CD4-positive, alpha-beta T cell treated with Interleukin-6 at 100 ng/mL for 8 hours (primary cell): Measurements from ENCODE around the gene ABHD10.

ENCODE experiments used
- DNase-seq: peaks from one replicate; pipeline ENCODE4 v3.0.0-alpha.2; 2020; ENCODE audit warnings: mixed read lengths, low spot score

ABHD10 gene

DNA sequence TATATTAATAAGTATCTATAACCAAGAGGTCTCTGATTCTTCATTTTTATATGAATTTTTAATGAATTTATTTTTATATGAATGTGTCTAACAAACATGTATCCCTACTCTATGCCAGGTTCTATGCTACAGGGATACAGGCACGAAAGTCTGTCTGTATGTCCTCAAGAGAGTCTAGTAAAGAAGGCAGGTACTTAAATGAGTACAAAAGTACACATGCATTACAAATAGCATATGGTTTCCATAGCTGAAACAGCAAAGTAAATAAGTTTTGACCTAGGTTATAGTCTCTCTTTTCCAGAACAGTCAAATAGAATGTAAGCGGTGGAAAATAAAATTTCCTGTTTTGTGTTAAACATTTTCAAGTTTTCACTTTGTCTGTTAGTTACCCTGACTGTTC is 13.3 kb upstream of the ABHD10 start:
- DNase-seq: no peak

DNA sequence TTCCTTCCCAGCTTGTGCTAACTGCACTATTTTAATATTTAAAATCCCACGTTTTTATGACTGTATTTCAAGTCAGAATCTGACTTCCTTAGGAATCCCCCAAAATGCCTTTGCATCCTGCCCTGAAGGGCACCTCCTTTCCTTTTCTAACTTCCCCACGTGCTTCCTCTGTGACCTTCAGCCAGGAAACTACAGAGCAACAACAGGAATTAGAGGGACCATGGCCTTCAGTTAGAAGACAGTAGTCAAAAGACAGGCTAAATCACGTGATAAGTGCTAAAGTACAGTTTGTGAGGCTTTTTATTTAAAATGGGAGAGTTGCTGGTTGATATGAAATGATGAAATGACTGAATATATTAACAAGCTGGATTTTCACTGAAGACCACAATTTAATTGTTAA is 11.8 kb upstream of the ABHD10 start:
- no peak for DNase-seq

DNA sequence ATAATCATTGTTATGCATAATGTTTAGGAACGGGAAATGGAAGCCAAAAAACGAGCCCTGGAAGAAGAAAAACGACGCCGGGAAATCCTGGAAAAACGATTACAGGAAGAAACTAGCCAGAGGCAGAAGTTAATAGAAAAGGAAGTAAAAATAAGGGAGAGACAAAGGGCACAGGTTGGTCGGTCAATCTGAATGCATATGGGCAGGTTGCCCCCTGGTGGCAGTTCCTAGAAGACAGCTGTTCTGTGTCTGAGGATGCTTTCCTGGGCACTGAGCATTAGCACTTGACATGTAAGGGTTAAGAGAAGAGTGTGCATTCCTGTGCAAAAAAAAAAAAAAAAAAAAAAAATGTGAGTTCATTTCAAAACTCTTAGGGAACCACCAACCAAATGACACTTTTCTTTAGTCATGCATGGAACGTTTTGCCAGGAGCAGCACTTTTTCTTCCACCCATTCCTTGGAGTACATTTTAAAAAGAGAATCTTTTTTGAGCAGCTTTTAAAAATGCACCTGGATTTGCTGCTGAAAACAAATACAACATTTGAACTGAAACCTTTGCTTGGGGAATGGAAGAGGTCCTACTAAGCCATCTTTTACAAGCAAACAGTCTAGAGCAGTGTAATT is 11.1 kb upstream of the ABHD10 start:
- DNase-seq: peak; percentile 75

DNA sequence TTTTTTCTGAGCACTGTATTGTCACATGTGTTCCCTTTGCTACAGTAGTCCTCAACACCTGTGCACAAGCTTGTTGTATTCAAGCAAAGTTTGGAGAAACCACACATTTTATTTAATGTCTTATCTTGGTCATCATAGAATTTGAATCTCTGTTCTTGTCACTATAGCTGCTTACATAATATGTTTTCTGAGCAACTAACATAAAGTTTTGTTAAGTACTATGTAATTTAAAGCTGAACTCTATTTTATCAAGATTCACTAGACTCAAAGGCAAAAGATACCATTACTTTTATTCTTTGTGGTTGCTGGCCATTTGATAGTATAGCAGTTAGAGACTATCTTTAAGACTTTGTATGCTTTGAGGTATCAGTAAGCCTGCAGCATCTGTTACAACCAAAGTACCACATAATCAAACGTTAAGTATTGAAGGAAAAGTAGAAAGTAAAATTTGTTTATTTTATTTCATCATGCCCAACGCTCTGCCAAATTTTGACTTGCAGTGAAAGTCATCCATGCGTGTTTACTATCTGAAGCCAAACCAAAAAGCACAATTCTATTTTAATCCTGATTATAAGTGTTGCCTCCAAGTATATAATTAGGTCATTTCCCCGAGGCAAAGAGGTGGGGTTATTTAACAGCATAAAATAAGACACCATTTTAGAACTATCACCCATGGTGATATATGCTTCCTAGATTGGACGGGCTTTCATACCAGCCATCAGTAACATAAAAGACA is 10.3 kb upstream of the ABHD10 start:
- no peak for DNase-seq

DNA sequence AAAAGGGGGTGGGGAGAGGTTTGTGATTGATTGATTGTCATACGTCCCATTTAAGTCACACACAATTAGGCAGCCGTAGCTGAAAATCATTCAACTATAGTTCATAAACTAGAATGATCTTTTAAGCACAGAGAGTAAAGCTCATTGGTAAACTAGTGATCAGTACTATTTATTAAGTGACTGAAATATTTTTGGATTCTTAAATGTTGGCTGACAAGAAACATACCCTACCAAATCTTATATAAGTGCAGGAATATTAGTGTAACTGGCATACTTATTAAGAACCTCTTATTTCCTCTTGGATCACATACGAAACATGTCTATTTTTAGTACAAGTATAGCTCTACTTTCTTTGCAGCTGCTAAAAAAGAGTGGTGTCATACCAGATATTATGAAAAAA is 8.4 kb upstream of the ABHD10 start:
- no peak for DNase-seq

DNA sequence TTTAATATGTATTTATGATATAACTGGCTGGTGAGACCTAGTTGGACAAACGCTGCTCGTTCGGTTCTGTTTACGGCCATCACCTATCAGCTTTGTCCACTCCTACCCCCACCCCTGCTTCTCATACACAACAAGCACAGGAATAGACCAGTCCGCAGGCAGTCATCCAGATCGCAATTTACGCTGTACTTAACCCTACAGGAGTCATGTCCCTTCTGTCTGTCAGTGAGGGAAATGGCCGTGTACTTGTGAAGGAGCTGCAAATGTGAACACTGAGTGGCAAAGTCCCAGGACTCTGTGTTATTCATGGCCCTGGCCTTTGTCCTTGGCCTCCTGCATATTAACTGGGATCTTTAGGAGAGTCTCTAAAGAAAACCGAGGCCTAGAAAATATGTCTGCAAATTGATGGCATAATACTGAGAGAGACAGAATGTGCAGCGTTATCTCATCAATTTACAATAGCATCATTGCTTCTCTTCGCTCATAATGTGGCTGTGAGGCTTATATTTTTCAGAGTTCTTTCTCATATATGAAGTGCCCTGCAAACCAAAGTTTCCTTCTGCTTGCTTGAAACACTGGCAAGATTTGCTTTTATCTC is 7.2 kb upstream of the ABHD10 start:
- no peak for DNase-seq

DNA sequence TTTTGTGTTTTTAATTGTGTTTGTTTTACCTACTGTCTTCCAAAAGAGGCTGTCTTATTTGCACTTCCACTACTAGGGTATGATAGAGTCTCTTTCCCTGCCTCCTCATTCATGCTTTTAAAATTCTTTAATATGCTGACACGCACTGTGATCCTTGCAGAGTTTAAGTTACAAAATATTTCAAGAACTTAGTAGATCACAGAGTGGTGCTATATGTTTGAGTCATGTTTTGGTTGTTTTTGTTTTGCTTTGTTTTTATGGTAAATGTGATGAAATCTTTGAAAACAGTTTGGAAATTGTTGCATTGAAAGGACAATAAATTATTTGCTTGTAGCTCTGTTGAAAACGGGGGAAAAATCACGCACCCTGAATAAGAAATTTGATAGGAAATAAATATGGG is 5.9 kb upstream of the ABHD10 start:
- no peak for DNase-seq

DNA sequence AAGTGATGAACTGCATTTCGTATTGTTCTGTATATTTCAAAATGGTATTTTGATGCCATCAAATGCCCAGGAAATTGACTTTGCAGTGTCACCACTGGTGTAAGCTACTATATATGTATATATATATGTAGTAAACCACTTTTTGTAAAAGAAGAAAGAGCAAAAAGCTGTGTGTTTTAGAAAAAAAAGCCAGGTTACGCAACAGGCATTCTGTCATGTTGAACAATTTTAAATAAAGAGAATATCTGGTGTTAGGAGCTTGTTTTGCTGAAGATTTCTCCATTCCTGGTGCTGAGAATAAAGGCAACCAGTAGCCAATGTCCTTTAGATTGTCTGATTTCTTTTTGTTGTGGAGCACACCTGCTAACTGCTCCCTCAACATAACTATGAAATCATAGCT is 3.7 kb upstream of the ABHD10 start:
- DNase-seq: no peak

DNA sequence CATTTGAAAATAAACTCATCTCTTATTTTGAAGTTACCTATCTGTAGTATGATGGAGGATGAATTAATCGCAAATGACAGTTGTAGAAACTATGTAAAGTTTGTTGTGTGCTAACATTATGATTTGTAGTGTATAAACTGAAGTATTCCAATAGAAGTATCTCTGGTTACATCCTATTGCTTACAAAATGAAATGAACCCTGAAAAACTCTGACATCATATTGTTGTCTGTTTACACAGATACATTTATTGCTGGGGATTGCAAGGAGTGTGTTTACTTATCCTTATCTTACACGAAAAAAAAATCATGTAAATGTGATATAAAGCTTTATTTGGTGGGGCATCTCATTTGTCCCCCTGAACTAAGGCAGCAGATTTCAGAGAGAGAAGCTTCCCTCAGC is 2.6 kb upstream of the ABHD10 start:
- DNase-seq: no peak

DNA sequence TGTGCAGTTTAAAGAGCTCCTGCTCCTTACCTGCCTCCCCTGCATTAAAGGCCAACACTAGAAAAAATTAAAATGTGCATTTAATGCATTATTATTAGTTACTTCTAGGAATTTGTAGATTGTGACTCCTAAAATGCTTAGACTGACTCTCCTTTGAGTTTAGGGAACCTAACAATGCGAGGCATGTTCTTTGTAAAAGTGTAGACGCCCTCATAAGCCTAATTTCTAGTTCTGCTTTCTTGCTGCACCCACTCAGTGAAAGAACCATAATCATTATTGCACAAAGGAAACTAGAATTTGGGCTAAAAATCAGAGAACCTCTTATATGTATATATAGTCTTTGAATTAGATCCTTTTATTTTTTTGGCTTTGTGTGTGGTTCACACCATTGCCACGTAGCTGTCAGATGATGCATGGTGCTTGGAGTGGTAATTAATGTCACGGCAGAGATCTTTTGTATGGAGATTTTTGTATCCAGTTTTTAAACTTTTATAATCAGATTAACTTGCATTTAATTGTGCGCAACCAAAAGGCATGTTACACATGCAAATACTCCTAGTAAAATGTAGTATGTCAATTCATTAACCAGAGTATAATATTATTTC is 710 bp downstream of the ABHD10 start:
- no peak for DNase-seq

DNA sequence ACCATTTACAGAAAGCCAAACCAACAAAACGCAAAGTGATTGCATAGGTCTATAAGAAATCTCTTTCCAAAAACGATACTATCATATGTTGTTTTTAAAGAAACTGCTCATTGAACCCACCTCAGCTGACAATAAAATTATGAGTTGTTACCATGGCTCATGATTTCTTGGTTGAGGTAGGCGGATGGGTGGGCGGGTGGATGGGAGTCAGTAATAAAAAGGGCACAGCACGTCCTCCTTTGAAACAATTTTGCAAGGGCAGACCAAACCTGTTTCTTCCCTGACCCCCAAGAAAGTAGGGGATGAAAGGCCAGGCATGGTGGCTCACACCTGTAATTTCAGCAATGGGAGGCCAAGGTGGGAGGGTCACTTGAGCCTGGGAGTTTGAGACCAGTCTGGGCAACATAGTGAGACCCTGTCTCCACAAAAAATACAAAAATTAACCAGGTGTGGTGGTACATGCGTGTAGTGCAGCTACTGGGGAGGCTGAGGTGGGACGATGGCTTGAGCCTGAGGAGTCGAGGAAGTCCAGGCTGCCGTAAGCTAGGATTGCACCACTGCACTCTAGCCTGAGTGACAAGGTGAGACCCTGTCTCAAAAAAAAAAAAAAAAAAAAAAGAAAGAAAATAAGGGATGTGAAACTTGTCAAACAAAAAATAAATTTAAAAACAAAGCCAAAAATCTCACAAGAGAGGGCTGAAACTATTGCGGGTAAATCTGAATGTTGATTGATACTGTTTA is 2.1 kb downstream of the ABHD10 start:
- no peak for DNase-seq

DNA sequence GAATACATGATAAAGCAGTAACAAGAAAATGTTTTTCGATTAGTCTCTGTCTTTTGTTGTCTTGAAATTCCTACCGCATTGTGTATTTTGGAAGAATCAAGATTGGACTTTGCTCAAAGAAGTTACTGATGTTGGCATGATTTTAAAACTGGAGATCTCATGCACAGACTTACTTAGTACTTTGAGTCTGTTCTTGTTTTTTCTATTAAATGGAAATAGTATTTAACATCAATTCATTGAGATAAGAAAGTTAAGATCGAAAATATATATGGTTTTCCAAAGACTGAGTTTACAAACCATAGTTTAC is 2.6 kb downstream of the ABHD10 start:
- no peak for DNase-seq

DNA sequence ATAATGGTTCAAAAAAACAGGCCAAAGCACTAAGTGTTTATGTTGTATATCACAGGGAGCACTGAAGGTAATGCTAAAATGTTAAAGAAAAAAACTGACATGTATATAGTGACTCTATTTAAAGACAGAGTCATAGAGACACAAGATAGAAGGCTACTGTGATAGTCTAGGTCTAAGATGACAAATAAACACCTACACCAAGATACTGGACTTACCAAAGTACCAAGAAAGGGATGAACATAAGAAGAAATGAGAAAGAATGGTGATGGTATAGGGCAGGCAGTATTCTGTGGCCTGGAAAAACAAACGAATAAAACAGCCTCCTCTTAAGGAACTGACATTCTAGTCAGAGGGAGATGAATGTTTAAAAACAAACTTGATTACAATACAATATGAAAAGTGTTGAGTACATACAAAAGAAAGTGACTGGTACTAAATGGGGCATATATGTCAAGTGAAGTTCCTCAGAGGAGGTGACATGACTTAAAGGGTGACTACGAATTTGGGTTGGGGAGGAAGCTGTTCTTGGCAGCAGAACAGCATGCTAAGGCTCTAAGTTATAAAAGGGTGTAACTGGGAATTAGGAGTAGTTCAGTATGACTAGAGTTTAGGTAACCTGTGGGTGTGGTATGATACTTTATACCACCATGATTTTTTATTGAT is 5.9 kb downstream of the ABHD10 start:
- DNase-seq: no peak

DNA sequence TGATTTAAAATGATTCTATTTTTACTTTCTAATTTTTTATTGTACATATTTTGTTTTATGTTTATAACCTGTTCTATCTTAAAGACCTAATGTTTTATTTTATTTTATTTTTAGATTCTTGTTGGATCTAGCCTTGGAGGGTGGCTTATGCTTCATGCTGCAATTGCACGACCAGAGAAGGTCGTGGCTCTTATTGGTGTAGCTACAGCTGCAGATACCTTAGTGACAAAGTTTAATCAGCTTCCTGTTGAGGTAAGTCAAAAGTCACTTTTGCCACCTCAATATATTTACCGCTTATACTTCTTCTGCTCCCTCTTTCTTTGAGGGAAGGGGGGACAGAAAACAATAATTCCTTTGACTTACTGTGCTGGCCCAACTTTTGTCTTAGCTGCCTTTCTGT is 8.0 kb downstream of the ABHD10 start:
- DNase-seq: no peak

DNA sequence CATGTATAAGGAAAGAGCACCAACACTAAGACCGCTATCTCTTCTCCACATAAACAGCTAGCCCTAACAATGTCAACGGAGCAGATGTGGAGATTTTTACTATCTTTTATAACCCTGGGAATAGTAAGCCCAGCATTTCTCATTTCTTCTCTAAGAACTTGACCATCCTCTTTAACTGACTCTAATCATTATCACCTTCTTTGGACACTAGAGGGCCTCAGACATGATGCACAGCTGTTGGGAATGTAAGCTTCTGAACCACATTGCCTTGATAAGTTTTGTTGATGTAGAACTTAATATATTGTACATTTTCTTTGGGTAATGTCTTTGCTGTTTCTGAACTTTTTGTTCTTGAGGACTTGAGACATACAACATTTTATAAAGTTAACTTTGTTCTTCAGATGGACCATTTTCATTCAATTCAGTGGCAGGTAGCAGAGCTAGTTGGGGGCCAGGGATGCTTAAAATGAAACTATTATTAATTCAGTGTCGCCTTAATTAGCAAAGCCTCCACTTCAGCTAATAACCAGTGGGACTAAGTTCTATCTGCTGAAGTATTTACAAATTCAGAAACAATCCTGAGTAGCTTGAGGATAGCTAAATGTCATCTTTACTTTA is 10.3 kb downstream of the ABHD10 start:
- DNase-seq: peak; percentile 43

DNA sequence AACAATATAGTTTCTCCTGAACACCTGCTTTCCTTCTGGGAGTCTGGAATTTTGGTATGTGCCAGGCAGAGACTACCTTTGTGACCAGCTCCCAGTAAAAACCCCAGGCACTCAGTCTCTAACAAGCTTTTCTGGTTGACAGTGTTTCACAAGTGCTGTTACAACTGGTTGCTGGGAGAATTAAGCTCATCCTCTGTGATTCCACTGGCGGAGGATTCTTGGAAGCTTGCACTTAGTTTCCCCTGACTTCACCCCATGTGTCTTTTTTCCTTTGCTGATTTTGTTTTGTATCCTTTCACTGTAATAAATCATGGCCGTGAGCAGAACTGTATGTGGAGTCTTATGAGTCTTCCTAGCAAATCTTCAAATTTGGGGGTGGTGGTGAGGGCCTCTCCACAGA is 14.2 kb downstream of the ABHD10 start:
- DNase-seq: no peak

DNA sequence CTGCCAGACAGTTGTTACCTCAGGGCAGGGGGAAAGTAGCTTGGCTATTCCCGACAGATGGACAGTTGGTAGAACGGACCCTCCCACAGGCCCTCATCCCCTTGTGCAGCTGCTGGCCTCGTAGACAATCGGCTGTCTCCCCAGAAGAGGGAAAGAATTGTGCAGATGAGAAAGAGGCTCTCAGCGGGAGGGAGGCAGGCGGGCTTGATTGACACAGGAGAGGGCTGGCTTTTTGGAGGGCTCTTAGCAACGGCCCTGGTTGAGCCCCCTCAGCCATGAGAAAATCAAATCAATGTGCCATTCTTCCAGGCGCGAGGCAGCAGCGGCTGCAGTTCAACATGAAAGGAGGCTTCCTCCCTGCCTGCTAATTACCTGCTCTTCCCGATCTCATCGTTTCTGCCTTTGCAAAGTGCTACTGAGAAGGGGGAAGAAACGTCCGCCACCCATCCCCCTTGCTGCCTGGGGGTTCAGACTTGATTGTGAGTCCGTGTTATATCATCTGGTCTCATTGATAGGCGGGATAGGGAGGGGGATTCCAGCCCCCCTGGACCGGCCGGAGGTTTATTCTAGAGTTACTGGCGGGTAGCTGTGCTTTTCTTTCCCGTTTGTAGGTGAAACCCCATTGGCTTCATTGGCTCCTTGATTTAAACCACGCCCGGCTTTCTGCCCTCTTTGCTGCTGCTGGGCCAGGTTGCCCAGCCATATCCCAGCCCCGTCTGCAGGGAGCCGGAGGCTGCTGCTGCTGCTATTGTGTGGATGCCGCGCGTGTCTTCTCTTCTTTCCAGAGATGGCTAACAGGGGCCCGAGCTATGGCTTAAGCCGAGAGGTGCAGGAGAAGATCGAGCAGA is 20.0 kb downstream of the ABHD10 start, which contains the start of gene TAGLN3:
Gene TAGLN3, plus strand, starts transcription at position 287 of the 848 bp plus-strand sequence. Its CDS starts 501 bp downstream, at position 788.
- DNase-seq: no peak

DNA sequence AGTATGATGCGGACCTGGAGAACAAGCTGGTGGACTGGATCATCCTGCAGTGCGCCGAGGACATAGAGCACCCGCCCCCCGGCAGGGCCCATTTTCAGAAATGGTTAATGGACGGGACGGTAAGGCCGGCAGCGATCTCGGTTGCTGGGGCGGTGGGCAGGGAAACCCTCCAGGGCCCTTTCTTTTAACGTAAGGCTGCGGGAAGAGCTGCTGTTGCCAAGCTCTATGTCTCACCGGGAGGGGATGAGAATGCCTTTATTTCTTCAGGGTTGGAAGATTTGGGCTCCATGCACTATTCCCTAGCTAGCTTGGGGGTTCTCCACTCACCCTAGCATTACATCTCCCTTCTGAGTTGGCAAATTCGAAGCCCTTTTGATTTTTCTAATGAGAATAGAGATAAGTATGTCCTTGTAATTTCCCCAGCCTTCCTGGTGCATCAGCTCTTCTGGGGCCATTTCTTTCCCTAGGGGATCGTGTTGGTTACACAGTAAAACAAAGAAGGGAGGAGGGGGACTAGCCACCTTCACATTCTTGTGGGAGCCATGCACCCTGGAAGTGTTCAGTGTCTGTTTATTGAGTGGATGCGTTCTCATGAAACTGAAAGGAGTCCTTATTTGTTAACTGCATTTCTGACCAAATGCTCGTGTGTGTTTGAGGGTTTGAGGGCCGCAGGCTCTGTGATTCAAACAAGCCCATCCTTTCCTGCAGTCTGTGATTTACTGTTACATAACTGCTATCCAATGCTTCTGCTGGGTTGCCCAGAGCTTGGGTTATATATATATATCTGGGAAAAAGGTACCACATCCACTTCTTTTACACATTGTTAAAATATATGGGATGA is 20.9 kb downstream of the ABHD10 start:
- no peak for DNase-seq

DNA sequence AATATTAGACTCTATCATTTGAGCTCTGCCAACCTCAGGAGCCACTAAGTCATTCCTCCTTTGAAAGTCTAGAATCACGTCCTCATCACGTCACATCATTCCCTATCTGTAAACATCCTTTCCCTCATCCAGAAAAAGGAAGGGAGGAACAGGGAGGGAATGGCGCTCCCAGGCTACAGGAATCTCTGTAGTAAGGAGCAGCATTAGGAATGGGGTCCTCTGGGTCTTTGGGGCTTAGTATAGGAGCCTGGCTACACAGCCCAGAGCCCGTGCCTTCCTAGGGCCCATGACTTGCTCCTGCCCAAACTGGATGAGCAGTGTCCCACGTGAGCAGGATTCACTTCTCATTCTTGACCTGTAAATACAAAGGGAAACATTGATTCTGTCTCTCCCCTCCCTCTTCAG is 21.5 kb downstream of the ABHD10 start:
- DNase-seq: no peak

DNA sequence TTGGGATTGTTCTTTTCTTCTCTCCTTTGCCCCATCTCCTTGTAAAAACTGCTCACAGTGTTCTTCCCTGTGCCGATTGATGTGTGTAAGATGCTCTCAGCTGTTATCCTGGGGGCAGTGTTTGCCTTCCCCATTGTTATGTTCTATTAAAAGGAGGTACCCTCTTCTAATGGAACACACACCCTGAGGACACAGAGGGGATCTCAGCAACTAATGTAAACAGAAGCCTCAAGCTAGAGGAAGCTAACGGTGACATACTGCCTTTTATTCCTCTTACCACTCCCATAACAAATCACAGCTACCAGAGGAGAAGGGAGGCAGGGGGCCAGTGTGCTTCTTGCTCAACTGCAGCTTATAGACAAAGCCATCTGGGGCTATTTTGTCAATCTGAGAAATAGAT is 22.1 kb downstream of the ABHD10 start:
- DNase-seq: no peak
